ENCODE data around the gene ATP10D. TPM values are rescaled to one million over a fixed set of nuclear protein-coding genes. Genes with fewer than 3 reads are reported as not detected.
"Not testable (repeated sequence)": the region's sequence is repeated elsewhere in the genome, so short reads cannot be mapped to it uniquely, and the experiment has no call there.

The ATP10D gene
- total RNA-seq, 2 experiments from 2014 or later: 3.7 to 4.1 TPM

- CTCF ChIA-PET: interaction anchor here (0.7 to 1.8 kb wide), 5 partner anchors 9 to 38 kb away, joined by 3 to 5 read pairs (median 3); no protein-coding TSS in a partner anchor
- POLR2A ChIA-PET: no interaction called here
- peak overlapping the region; percentile 87 for H3K27ac Mint-ChIP-seq
Observed at GRCh38 chr4:47531241-47531953, 46.3 kb downstream of the ATP10D start.

GRCh38 chr4:47531954-47532321 lies 46.9 kb downstream of the ATP10D start:
- peak overlapping the region; percentile 87 for H3K27ac Mint-ChIP-seq
- no peak for DNase-seq
- H3K9me3 Mint-ChIP-seq: peaks cover 7% of the 10 kb centered on the region
- no peaks in the 10 kb centered on the region for H3K27me3 Mint-ChIP-seq
- ChIA-PET CTCF (interaction anchor here (0.7 to 1.8 kb wide), 4 partner anchors 8 to 38 kb away, joined by 3 to 5 read pairs (median 4); no protein-coding TSS in a partner anchor), POLR2A (no interaction called here)
- H3K36me3 Mint-ChIP-seq (ENCODE audit: low read depth): peaks cover 47% of the 10 kb centered on the region
- peaks cover 43% of the 10 kb centered on the region for H3K4me1 Mint-ChIP-seq
- peak overlapping the region; percentile 25 for H3K4me3 Mint-ChIP-seq

More at GRCh38 chr4:47531241-47531953, 46.3 kb downstream of the ATP10D start:
- peak; percentile 74 for DNase-seq
- H3K9me3 Mint-ChIP-seq: peaks cover 7% of the 10 kb centered on the region
- H3K4me1 Mint-ChIP-seq: peaks cover 43% of the 10 kb centered on the region
- H3K27me3 Mint-ChIP-seq: no peaks in the 10 kb centered on the region
- H3K4me3 Mint-ChIP-seq: peak overlapping the region; percentile 25
- peaks cover 50% of the 10 kb centered on the region for H3K36me3 Mint-ChIP-seq (ENCODE audit: low read depth)

- Mint-ChIP-seq H3K27ac (peak overlapping the region; percentile 87), H3K4me3 (peak overlapping the region; percentile 25), H3K27me3 (no peaks in the 10 kb centered on the region), H3K9me3 (peaks cover 7% of the 10 kb centered on the region), H3K36me3 (ENCODE audit: low read depth) (peaks cover 44% of the 10 kb centered on the region), H3K4me1 (peaks cover 43% of the 10 kb centered on the region)
- CTCF ChIA-PET: interaction anchor here (1.8 to 2.0 kb wide), 2 partner anchors 11 to 22 kb away, joined by 5 read pairs; no protein-coding TSS in a partner anchor
- POLR2A ChIA-PET: no interaction called here
- no peak for DNase-seq
Observed at GRCh38 chr4:47532658-47533057, 47.6 kb downstream of the ATP10D start.

GRCh38 chr4:47533689-47534347 lies 48.7 kb downstream of the ATP10D start:
- no peak overlapping the region for H3K4me3 Mint-ChIP-seq
- H3K27me3 Mint-ChIP-seq: no peaks in the 10 kb centered on the region
- ChIA-PET POLR2A (no interaction called here), CTCF (interaction anchor here (0.7 to 2.0 kb wide), 2 partner anchors 10 to 595 kb away, joined by 3 to 5 read pairs; no protein-coding TSS in a partner anchor)
- H3K9me3 Mint-ChIP-seq: peaks cover 7% of the 10 kb centered on the region
- peaks cover 35% of the 10 kb centered on the region for H3K36me3 Mint-ChIP-seq (ENCODE audit: low read depth)
- H3K27ac Mint-ChIP-seq: no peak overlapping the region
- peaks cover 43% of the 10 kb centered on the region for H3K4me1 Mint-ChIP-seq
- DNase-seq: no peak

GRCh38 chr4:47534772-47535171 lies 49.7 kb downstream of the ATP10D start:
- Mint-ChIP-seq H3K9me3 (peaks cover 7% of the 10 kb centered on the region), H3K36me3 (ENCODE audit: low read depth) (peaks cover 25% of the 10 kb centered on the region), H3K4me1 (peaks cover 43% of the 10 kb centered on the region), H3K27me3 (no peaks in the 10 kb centered on the region), H3K4me3 (no peak overlapping the region), H3K27ac (no peak overlapping the region)
- DNase-seq: no peak
- POLR2A ChIA-PET: no interaction called here
- CTCF ChIA-PET: no interaction called here

- Mint-ChIP-seq H3K4me3 (no peak overlapping the region), H3K9me3 (peaks cover 3% of the 10 kb centered on the region), H3K27me3 (no peaks in the 10 kb centered on the region), H3K36me3 (ENCODE audit: low read depth) (peaks cover 21% of the 10 kb centered on the region), H3K4me1 (peaks cover 40% of the 10 kb centered on the region), H3K27ac (no peak overlapping the region)
- CTCF ChIA-PET: no interaction called here
- DNase-seq: no peak
- POLR2A ChIA-PET: no interaction called here
Observed at GRCh38 chr4:47535567-47536147, 50.6 kb downstream of the ATP10D start.

- H3K9me3 Mint-ChIP-seq: peaks cover 3% of the 10 kb centered on the region
- H3K27ac Mint-ChIP-seq: no peak overlapping the region
- H3K36me3 Mint-ChIP-seq (ENCODE audit: low read depth): peaks cover 18% of the 10 kb centered on the region
- H3K27me3 Mint-ChIP-seq: no peaks in the 10 kb centered on the region
- POLR2A ChIA-PET: no interaction called here
- no peak overlapping the region for H3K4me3 Mint-ChIP-seq
- DNase-seq: no peak
- CTCF ChIA-PET: interaction anchor here (1.1 kb wide), 1 partner anchor 609 kb away, joined by 3 read pairs; no protein-coding TSS in a partner anchor
- H3K4me1 Mint-ChIP-seq: peaks cover 27% of the 10 kb centered on the region
Observed at GRCh38 chr4:47536966-47537365, 51.9 kb downstream of the ATP10D start.

- Mint-ChIP-seq H3K9me3 (peaks cover 3% of the 10 kb centered on the region), H3K27me3 (no peaks in the 10 kb centered on the region), H3K36me3 (ENCODE audit: low read depth) (peaks cover 16% of the 10 kb centered on the region), H3K4me3 (no peak overlapping the region), H3K4me1 (peaks cover 14% of the 10 kb centered on the region), H3K27ac (no peak overlapping the region)
- ChIA-PET CTCF (no interaction called here), POLR2A (no interaction called here)
- no peak for DNase-seq
Observed at GRCh38 chr4:47538111-47538824, 53.2 kb downstream of the ATP10D start.

GRCh38 chr4:47538825-47539154 lies 53.7 kb downstream of the ATP10D start:
- Mint-ChIP-seq H3K4me3 (no peak overlapping the region), H3K27me3 (no peaks in the 10 kb centered on the region), H3K36me3 (ENCODE audit: low read depth) (peaks cover 15% of the 10 kb centered on the region), H3K9me3 (peaks cover 3% of the 10 kb centered on the region), H3K27ac (no peak overlapping the region), H3K4me1 (peaks cover 12% of the 10 kb centered on the region)
- DNase-seq: no peak
- POLR2A ChIA-PET: interaction anchor here (0.6 kb wide), 1 partner anchor 326 kb away, joined by 3 read pairs; no protein-coding TSS in a partner anchor
- CTCF ChIA-PET: no interaction called here

GRCh38 chr4:47542640-47543039 lies 57.6 kb downstream of the ATP10D start:
- not testable (repeated sequence) for DNase-seq, H3K4me3 Mint-ChIP-seq
- CTCF ChIA-PET: interaction anchor here (1.4 kb wide), 1 partner anchor 34 kb away, joined by 5 read pairs; no protein-coding TSS in a partner anchor

GRCh38 chr4:47543331-47543730 lies 58.3 kb downstream of the ATP10D start:
- no peaks in the 10 kb centered on the region for H3K4me1 Mint-ChIP-seq
- CTCF ChIA-PET: interaction anchor here (0.6 to 1.0 kb wide), 2 partner anchors 10 to 636 kb away, joined by 3 to 5 read pairs; no protein-coding TSS in a partner anchor

More at GRCh38 chr4:47542640-47543039, 57.6 kb downstream of the ATP10D start:
- H3K27ac Mint-ChIP-seq; H3K9me3 Mint-ChIP-seq; H3K27me3 Mint-ChIP-seq; POLR2A ChIA-PET; H3K36me3 Mint-ChIP-seq (ENCODE audit: low read depth); H3K4me1 Mint-ChIP-seq: not testable (repeated sequence)

GRCh38 chr4:47550357-47550756 lies 65.3 kb downstream of the ATP10D start:
- POLR2A ChIA-PET; H3K9me3 Mint-ChIP-seq; H3K27ac Mint-ChIP-seq; H3K36me3 Mint-ChIP-seq (ENCODE audit: low read depth); H3K4me3 Mint-ChIP-seq; H3K27me3 Mint-ChIP-seq; DNase-seq; H3K4me1 Mint-ChIP-seq: not testable (repeated sequence)
- CTCF ChIA-PET: interaction anchor here (0.9 kb wide), 1 partner anchor 23 kb away, joined by 3 read pairs; no protein-coding TSS in a partner anchor

More at GRCh38 chr4:47543331-47543730, 58.3 kb downstream of the ATP10D start:
- Mint-ChIP-seq H3K4me3 (no peak overlapping the region), H3K27ac (no peak overlapping the region), H3K27me3 (no peaks in the 10 kb centered on the region), H3K9me3 (peaks cover 4% of the 10 kb centered on the region), H3K36me3 (ENCODE audit: low read depth) (peaks cover 5% of the 10 kb centered on the region)
- POLR2A ChIA-PET: no interaction called here
- no peak for DNase-seq
